HG03354 (cell line): ENCODE results near the gene GSK3B.
"Not testable (repeated sequence)": the region's sequence is repeated elsewhere in the genome, so short reads cannot be mapped to it uniquely, and the experiment has no call there.

Experiments used
- ATAC-seq: cut with Tn5 transposase; IDR thresholded peaks from one replicate; pipeline ENCODE4 v1.9.1; 2021; ENCODE audit warnings: mild to moderate bottlenecking; ENCODE audit not compliant: unreplicated experiment, poor library complexity, severe bottlenecking

The GSK3B gene

DNA sequence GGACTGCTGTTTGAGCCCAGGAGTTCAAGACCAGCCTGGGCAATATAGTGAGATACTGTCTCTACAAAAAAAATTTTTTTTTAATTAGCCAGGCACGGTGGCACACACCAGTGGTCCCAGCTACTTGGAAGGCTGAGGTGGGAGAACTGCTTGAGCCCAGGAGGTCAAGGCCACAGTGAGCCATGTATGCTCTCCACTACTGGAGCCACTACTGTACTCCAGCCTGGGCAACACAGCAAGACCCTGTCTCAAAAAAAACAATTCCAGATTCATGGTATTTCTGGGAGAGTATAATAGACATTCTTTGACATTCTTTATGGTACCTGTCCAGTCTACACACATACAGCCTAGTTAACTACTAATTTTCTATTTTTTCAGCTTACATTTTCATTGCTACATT lies 70.1 kb downstream of the GSK3B start:
- ATAC-seq: no peak

GRCh38 chr3:120022729-120023128 lies 71.5 kb downstream of the GSK3B start:
- ATAC-seq: no peak

GRCh38 chr3:120021523-120021922 lies 72.7 kb downstream of the GSK3B start:
- no peak for ATAC-seq

DNA sequence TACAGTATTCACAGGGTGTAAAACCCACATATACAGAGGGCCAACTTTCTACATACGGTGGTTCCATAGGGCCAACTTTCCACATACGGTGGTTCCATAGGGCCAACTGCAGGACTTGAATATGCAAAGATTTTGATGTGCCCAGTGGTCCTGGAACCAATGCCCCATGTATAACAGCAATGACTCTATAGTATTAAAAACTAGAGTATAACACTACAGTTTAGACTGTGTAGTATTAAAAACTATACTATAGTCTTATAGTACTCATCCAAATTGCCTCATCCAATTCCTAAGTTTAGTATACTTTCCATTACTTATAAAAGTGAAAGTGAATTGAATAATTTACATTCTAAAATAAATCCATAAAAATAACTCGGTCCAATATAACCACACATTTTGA lies 75.9 kb downstream of the GSK3B start:
- no peak for ATAC-seq

DNA sequence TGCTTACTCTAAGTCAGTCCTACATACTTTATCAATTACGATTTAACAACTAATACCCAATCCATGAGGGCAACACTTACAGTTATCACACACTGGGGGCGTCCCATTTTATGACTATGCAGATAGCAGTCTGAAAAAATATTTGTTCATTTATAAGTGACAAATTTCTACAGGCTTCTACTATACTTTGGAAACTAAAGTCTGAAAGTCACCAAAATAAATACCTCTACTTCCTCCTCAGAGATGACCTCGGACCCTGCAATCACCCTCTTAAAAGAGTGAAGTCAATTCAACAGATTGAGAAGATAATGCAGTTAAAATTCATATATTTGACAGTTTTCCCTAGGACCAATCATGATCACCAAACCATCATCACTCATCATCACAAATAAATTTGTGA lies 76.6 kb downstream of the GSK3B start:
- ATAC-seq: no peak

DNA sequence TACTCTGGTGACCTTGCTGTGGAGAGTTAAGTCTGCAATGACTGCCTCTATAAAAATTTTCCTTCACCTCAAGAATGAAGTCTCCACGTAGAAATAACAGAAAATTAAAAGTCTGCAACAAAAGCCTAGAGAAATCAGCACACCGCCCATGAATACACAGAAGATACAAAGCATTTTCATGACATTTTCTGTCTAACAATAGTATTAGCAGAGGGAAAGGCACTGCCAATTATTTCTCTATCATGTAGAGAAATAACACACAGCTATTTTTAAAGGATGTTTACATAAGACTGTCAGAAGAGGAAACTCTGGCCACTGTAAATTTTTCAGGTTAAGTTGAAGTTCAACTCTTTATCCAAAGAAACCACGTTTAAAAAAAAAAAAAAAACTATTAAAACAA lies 80.8 kb downstream of the GSK3B start:
- no peak for ATAC-seq

DNA sequence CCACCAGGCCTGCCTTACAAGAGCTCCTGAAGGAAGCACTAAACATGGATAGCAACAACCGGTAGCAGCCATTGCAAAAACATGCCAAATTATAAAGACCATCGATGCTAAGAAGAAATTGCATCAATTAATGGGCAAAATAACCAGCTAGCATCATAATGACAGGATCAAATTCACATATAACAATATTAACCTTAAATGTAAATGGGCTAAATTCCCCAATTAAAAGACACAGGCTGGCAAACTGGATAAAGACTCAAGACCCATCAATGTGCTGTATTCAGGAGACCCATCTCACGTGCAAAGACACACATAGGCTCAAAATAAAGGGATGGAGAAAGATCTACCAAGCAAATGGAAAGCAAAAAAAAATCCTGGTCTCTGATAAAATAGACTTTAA lies 88.5 kb downstream of the GSK3B start:
- not testable (repeated sequence) for ATAC-seq

DNA sequence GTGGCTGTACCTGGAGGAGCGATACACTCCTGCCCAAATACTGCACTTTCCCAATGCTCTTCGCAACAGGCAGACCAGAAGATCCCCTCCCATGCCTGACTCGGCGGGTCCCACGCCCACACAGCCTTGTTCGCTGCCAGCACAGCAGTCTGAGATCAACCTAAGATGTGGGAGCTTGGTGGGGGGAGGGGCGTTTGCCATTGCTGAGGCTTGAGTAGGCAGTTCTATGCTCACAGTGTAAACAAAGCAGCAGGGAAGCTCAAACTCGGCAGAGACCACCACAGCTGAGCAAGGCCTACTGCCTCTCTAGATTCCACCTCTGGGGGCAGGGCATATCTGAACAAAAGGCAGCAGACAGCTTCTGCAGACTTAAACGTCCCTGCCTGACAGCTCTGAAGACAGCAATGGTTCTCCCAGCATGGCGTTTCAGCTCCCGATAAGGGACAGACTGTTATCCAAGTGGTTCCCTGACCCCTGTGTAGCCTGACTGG lies 90.2 kb downstream of the GSK3B start:
- ATAC-seq: not testable (repeated sequence)

- no peak for ATAC-seq
These were observed 96.1 kb downstream of the GSK3B start for GRCh38 chr3:119998166-119998565.

GRCh38 chr3:119990888-119991287 lies 103.4 kb downstream of the GSK3B start:
- no peak for ATAC-seq

DNA sequence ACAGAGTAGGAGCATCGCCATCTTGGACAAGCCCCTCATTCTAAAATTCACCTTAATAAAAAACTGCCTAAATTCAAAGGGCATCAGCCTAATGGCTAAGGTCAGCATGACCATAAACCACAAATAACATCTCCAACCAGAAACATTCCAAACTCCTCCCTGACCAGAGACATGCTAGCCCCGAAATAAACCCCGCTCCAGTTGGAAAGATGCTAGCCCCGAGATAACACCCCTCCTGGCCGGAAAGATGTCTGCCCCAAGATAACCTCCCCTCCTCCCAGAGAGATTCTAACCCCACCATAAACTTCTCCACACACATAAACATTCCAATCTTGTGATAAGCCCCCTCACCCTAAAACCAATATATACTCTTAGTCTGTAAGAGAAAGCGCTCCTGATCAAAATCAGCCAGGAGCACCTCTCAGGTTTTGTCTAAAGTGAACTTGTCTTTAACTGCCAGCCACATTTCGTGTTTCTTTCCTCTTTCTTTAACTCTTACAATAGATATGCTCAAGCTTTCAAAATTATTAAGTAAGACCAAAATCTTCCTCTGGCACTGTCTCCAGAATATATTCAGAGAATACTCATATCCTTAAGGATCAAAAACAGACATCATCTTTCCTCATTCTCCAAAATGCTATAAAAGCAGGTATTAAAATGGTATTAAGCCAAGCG lies 104.1 kb downstream of the GSK3B start:
- no peak for ATAC-seq

DNA sequence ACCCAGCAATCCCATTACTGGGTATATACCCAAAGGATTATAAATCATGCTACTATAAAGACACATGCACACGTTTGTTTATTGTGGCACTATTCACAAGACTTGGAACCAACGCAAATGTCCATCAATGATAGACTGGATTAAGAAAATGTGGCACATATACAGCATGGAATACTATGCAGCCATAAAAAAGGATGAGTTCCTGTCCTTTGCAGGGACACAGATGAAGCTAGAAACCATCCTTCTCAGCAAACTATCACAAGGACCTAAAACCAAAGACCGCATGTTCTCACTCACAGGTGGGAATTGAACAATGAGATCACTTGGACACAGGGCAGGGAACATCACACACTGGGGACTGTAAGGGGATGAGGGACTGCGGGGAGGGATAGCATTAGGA lies 107.4 kb downstream of the GSK3B start:
- ATAC-seq: not testable (repeated sequence)

DNA sequence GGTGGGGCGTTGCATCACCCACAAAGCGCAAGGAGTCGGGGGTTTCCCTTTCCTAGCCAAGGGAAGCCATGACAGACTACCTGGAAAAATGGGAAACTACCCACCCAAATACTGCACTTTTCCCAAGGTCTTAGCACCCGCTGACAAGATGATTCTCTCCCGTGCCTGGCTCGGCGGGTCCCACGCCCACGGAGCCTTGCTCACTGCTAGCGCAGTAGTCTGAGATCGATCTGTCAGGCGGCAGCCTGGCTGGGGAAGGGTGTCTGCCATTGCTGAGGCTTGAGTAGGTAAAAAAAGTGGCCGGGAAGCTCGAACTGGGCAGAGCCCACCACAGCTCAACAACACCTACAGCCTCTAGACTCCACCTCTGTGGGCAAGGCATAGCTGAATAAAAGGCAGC lies 112.9 kb downstream of the GSK3B start:
- no peak for ATAC-seq

DNA sequence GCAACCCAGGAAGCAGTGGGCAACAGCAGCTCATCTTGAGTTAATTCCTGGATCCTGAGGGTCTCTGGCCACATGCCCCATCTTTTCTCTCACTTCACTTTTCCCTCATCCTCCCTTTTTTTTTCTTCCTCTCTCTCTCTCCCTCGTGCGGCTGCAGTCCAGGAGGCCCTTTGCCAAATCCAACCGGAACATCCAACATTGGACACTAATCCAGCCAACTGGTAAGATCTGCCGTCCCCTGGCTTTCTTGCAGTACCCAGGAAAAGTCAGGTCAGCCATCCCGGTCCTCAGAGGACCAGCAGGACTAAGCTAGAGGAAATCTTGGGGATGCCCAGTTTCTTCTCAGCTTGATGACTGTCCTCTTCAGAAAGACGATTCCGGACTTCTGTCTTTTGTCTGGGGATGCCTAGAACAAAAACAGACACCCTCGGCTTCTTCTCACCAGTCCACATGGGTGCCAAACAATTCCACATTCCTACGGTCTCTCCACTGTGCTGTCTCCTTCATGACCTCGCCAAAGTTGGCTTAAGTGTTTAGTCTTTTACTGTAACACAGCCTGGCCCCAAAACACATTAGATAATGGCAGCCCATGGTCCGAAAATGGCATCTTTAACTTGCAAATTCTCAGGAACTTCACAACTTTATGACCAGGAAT lies 115.6 kb downstream of the GSK3B start:
- no peak for ATAC-seq

DNA sequence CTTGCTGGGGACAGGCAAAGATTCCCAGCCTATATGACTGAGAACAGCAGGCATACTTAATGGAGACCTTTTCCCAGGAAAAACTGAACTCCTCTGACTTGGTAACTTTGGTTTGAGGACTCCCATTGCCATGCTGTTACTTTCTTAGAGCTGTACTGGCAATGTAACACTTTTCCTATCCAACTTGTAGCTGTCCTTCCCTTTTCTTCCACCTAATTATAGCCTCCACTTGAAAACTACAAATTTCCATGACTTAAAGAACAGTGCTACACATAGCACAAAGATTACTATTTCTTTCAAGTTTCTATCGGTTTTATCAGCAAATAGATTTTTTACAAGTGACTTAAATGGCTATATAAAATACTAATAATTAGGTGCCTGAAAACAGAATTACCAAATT lies 116.9 kb downstream of the GSK3B start:
- ATAC-seq: no peak

DNA sequence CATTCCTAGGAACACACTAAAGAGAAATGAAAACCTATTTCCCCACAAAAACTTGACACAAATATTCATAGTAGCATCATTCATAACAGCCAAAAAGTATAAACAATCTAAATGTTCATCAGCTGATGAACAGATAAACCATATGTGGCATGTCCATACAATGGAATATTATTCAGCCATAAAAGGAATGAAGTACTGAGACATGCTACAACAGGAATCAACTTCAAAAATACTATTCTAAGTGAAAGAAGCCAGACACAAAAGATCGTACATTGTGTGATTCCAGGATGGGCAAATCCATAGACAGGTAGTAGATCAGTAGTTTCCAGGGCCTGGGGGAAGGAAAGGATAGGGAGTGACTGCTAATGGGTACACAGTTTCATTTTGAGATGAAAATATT lies 118.0 kb downstream of the GSK3B start:
- no peak for ATAC-seq

GRCh38 chr3:119974656-119975055 lies 119.6 kb downstream of the GSK3B start:
- no peak for ATAC-seq

- ATAC-seq: no peak
These were observed 121.1 kb downstream of the GSK3B start for GRCh38 chr3:119973018-119973646.

GRCh38 chr3:119969759-119970158 lies 124.5 kb downstream of the GSK3B start:
- no peak for ATAC-seq

GRCh38 chr3:119967353-119968006 lies 126.8 kb downstream of the GSK3B start:
- no peak for ATAC-seq

DNA sequence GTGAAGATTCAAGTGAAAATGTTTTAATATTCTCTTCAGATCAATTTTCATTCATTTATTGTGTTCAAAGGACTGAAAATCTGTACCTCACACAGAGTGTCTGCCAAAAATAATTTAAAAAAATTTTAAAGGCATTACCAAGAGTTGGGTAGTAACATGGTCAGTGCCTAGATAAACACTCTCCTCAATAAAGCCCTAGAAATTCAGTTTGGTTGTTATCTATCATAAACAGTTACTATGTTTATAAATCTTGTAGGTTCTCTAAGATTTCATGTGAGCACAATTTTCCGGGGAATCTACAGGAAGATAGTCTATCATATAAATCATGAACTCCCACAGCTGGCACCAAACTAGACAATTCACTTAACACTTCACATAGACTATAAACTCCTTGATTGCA lies 128.6 kb downstream of the GSK3B start:
- ATAC-seq: no peak
